Keratinocyte (primary cell): ENCODE data around the gene CDH13. TPM values are rescaled to one million over a fixed set of nuclear protein-coding genes. Genes with fewer than 3 reads are reported as not detected.

ENCODE experiments used
- DNase-seq: peaks from one replicate; pipeline ENCODE4 v3.0.0-alpha.2; 2011; ENCODE audit warnings: low read depth, missing footprints, low spot score
- FAIRE-seq: peaks from 2 replicates; lab custom pipeline; 2011; peaks lifted over from hg19 to GRCh38; lab: Jason Lieb, UNC
- H2AFZ ChIP-seq: 2 replicates; pipeline ENCODE4 v1.6.0; 2012; ENCODE audit warnings: low read length, control low read depth, inconsistent platforms; ENCODE audit not compliant: control insufficient read depth
- H3K27ac ChIP-seq: 2 replicates; pipeline ENCODE4 v1.5.1; 2011; ENCODE audit warnings: low read length; ENCODE audit not compliant: control insufficient read depth, insufficient read depth
- H3K27me3 ChIP-seq: 3 replicates; pipeline ENCODE4 v1.6.0; 2011; ENCODE audit warnings: low read length; ENCODE audit not compliant: control insufficient read depth, insufficient read depth; ENCODE audit errors: extremely low read depth
- H3K36me3 ChIP-seq, 2 experiments: 2 replicates in 1 of 2; 3 replicates in 1 of 2; pipeline ENCODE4 v1.5.1; 2011; ENCODE audit warnings: low read length in 2 of 2, mild to moderate bottlenecking in 1 of 2; ENCODE audit not compliant: control insufficient read depth in 2 of 2, insufficient read depth in 2 of 2; ENCODE audit errors: extremely low read depth in 1 of 2
- H3K4me1 ChIP-seq: 3 replicates; pipeline ENCODE4 v1.5.1; 2011; ENCODE audit warnings: low read length; ENCODE audit not compliant: control insufficient read depth, insufficient read depth; ENCODE audit errors: extremely low read depth
- H3K4me2 ChIP-seq: 3 replicates; pipeline ENCODE4 v1.6.0; 2011; ENCODE audit warnings: low read depth, low read length; ENCODE audit not compliant: control insufficient read depth, insufficient read depth; ENCODE audit errors: extremely low read depth
- H3K4me3 ChIP-seq, 3 experiments: fragments of 200-600 bp in 1 of 3; sonication (generic) in 1 of 3; 2 replicates in 2 of 3; 3 replicates in 1 of 3; pipeline ENCODE4 v1.5.1; 2011 to 2016; ENCODE audit warnings: low read length in 3 of 3, mild to moderate bottlenecking in 3 of 3, control low read depth in 2 of 3, inconsistent platforms in 1 of 3, low read depth in 1 of 3, mixed read lengths in 1 of 3, mixed run types in 1 of 3, moderate library complexity in 1 of 3; ENCODE audit not compliant: control insufficient read depth in 2 of 3, insufficient read depth in 2 of 3; ENCODE audit errors: extremely low read depth in 1 of 3
- H3K79me2 ChIP-seq: 2 replicates; pipeline ENCODE4 v1.6.0; 2012; ENCODE audit warnings: low read length; ENCODE audit not compliant: control insufficient read depth, insufficient read depth
- H3K9ac ChIP-seq: 3 replicates; pipeline ENCODE4 v1.6.0; 2011; ENCODE audit warnings: low read length; ENCODE audit not compliant: control insufficient read depth, insufficient read depth; ENCODE audit errors: extremely low read depth
- H3K9me1 ChIP-seq: 3 replicates; pipeline ENCODE4 v1.6.0; 2011; ENCODE audit warnings: low read length; ENCODE audit not compliant: control insufficient read depth, insufficient read depth; ENCODE audit errors: extremely low read depth
- H3K9me3 ChIP-seq: 2 replicates; pipeline ENCODE4 v1.5.1; 2012; ENCODE audit warnings: low read depth, low read length; ENCODE audit not compliant: control insufficient read depth
- H4K20me1 ChIP-seq: 3 replicates; pipeline ENCODE4 v1.6.0; 2011; ENCODE audit warnings: low read length; ENCODE audit not compliant: control insufficient read depth, insufficient read depth; ENCODE audit errors: extremely low read depth
- EZH2 ChIP-seq: IDR thresholded peaks from one replicate; pipeline ENCODE4 v1.6.1; 2012; ENCODE audit warnings: inconsistent platforms, mild to moderate bottlenecking, low read length, moderate library complexity
- dilution Hi-C: fragments of 300-500 bp; cut with MboI; formaldehyde crosslinking; loops from one replicate; pipeline ENCODE4 v1.7.0; 2020; ENCODE audit warnings: low sequenced_read_pairs; ENCODE audit not compliant: extremely low pct_ligation_motif_present
- polyA plus RNA-seq, 5 experiments: library from polyadenylated mRNA; depleted of rRNA in 3 of 5; stranded (reverse) in 3 of 5; stranded (forward) in 1 of 5; unstranded in 1 of 5; fragments of >200 nt; gene quantifications; 1 replicate in 1 of 5; 2 replicates in 3 of 5; 3 replicates in 1 of 5; pipeline versions ENCODE4 v1.2.1 to v1.2.3, GENCODE V29; 2011 to 2012; ENCODE audit warnings: missing spikeins in 2 of 5, low read depth in 1 of 5, low replicate concordance in 1 of 5
- TF ChIP-seq, protein P1 (sequence below), 3 experiments: IDR thresholded peaks in 1 of 3; conservative IDR thresholded peaks in 1 of 3; optimal IDR thresholded peaks in 1 of 3; 2 replicates in 2 of 3; 3 replicates in 1 of 3; pipeline versions ENCODE3 to v1.5.1; 2011; ENCODE audit warnings: low read length in 3 of 3, mild to moderate bottlenecking in 3 of 3, moderate library complexity in 2 of 3, control low read depth in 1 of 3, inconsistent platforms in 1 of 3; ENCODE audit not compliant: insufficient read depth in 2 of 3; ENCODE audit errors: extremely low read depth in 1 of 3

CDH13 gene
- polyA plus RNA-seq, 1 donor (not counting 4 experiments of a cell fraction or from before 2014, with no cell fraction given), result 111 TPM

DNA sequence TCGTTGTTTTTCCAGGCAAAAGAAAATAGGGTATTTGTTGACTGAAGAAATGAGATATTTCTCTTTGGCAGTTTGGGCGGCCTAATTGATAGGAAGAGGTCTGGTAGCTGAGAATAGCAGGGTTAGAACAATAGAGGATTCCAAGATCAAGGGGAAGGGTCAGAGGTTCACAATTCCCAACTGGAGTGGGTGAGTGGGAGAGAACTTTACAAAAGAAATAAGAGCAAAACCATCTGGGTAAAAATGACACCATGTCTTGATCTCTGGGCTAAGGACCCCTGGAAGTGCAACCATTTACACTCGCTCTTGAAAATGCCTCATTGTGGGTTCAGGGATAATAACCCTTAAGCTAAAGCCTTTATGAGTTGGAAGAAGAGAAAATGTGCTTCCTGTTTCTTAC is 180.5 kb downstream of the CDH13 start:
- Histone ChIP-seq H2AFZ (no peak overlapping the region), H4K20me1 (no peaks in the 10 kb centered on the region), H3K36me3 (peaks cover 0 to 2% of the 10 kb centered on the region in 2 experiments), H3K27ac (no peak overlapping the region), H3K27me3 (no peaks in the 10 kb centered on the region), H3K4me2 (no peak overlapping the region), H3K9me3 (no peaks in the 10 kb centered on the region), H3K9ac (no peak overlapping the region), H3K4me1 (no peaks in the 10 kb centered on the region), H3K9me1 (no peaks in the 10 kb centered on the region), H3K4me3 (no peak overlapping the region), H3K79me2 (peaks cover 3% of the 10 kb centered on the region)
- FAIRE-seq (no peak), DNase-seq (no peak)
- TF ChIP-seq, protein P1, sequence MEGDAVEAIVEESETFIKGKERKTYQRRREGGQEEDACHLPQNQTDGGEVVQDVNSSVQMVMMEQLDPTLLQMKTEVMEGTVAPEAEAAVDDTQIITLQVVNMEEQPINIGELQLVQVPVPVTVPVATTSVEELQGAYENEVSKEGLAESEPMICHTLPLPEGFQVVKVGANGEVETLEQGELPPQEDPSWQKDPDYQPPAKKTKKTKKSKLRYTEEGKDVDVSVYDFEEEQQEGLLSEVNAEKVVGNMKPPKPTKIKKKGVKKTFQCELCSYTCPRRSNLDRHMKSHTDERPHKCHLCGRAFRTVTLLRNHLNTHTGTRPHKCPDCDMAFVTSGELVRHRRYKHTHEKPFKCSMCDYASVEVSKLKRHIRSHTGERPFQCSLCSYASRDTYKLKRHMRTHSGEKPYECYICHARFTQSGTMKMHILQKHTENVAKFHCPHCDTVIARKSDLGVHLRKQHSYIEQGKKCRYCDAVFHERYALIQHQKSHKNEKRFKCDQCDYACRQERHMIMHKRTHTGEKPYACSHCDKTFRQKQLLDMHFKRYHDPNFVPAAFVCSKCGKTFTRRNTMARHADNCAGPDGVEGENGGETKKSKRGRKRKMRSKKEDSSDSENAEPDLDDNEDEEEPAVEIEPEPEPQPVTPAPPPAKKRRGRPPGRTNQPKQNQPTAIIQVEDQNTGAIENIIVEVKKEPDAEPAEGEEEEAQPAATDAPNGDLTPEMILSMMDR (optimal IDR thresholded peaks at IDR 0.05 in 1 of 3, IDR thresholded peaks at IDR 0.05 in 1 of 3, conservative IDR thresholded peaks at IDR 0.05 in 1 of 3; ENCODE audit: extremely low read depth in 1 of 3, insufficient read depth in 2 of 3, low read length in 3 of 3), result no peak
- TF ChIP-seq EZH2, result no peak
- dilution Hi-C loops, result no loop called here

DNA sequence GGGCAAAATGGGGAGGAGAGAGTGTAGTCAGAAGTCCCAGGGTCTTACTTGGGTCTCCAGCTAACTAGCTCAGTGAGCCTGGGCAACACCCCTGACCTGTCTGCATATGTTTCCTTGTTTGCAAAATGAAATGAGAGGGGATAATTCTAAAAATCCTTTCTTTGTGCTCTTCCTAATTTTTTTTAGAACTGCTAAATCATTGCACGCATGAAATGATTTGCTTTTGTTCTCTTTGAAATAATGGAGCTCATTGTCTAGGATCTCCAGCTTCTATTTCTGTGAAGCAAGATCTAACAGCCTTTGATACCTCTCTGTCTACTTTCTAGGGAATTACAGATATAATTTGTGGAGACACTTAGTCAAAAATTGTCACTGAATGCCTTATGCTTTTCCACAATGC is 181.3 kb downstream of the CDH13 start:
- Histone ChIP-seq H3K27me3 (no peaks in the 10 kb centered on the region), H3K4me1 (no peaks in the 10 kb centered on the region), H3K9me3 (no peaks in the 10 kb centered on the region), H4K20me1 (no peaks in the 10 kb centered on the region), H3K79me2 (peaks cover 1% of the 10 kb centered on the region), H3K4me3 (no peak overlapping the region), H3K4me2 (no peak overlapping the region), H2AFZ (no peak overlapping the region), H3K9me1 (no peaks in the 10 kb centered on the region), H3K27ac (no peak overlapping the region), H3K9ac (no peak overlapping the region), H3K36me3 (peaks cover 0 to 2% of the 10 kb centered on the region in 2 experiments)
- FAIRE-seq (no peak), DNase-seq (no peak)
- dilution Hi-C loops, result no loop called here
- TF ChIP-seq EZH2, result no peak
- TF ChIP-seq, protein P1 (optimal IDR thresholded peaks at IDR 0.05 in 1 of 3, IDR thresholded peaks at IDR 0.05 in 1 of 3, conservative IDR thresholded peaks at IDR 0.05 in 1 of 3; ENCODE audit: extremely low read depth in 1 of 3, insufficient read depth in 2 of 3, low read length in 3 of 3), result no peak
